Right forelimb (tissue), 1 donor: Measurements from ENCODE around the gene TANGO2.

Source experiments
- DNase-seq: peaks from one replicate; pipeline ENCODE4 v3.0.0-alpha.2; 2018

The TANGO2 gene

DNA sequence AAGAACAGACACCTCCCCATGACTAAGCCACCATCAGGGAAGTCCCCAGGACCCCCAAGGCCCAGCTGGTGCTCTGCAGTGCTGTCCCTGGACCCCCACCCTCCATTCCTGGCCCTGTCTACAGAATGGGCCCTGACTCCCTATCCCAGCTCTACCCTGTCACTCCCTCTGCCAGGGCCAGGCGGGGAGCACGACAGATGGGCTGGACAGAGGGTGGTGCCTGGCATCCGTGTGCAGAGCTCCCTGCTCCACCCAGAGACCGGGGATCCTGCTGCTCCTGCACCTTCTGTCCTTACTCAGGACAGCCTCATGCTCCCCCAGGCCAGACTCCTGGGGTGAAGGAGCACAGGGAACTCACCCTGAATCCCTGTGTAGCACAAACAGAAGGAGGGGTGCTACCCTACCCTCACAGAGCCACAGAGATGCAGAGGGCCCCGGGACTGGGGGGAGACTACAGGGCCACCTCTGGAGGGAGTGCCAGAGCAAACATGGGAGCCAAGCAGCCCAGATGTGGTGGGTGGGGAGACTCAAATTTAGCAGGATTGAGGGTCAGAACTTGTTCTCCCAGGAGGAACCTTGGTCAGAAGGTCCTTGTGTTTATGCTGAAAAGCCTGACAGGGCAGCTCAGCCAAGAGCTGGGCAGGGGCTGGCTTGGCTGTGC is 6.3 kb upstream of the TANGO2 start:
- DNase-seq = no peak

- no peak for DNase-seq
Observed at GRCh38 chr22:20015187-20015625, 5.7 kb upstream of the TANGO2 start.

GRCh38 chr22:20015971-20016733 is 4.8 kb upstream of the TANGO2 start:
- no peak for DNase-seq

DNA sequence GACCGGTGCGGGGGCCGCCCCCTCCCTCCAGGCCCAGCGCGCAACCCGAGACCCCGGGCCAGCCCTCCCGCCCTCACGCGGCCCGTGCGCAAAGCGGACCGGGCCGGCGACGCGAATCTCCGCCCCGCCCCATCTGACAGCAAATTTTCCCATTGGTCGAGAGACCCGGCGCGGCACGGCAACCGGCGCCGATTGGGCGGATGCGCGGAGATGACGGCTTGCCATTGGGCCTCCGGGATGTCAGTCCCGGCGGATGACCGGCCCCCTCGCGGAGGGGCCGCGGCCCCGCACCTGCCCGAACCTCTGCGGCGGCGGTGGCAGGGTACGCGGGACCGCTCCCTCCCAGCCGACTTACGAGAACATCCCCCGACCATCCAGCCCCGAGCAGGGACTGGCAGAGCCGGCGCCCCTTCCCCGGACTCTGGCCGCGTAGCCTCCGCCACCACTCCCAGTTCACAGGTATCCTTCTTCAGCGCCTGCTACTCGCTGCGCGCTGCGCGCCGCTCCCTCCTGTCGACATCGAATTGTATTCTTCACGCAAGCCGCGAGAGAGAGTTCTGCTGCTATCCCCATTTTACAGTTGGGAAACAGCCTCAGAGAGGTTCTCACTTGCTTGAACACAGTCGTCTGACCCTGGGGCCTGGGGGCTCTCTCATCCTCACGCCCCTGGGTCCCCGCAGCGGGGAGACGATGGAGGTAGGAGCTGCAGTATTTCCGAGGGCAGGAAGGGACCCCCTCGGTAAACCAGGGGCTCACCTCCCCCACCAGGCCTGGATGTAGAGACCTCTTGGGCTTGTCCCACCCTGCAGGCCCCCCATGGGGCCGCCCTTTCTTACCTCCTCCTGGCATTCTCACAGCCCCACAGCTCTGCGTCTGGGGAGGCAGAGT is 3.9 kb upstream of the TANGO2 start, which contains the start of gene ARVCF:
Gene ARVCF (minus strand): TSS at position 90 of the 888 bp plus-strand sequence. CDS start 26,029 bp downstream, outside the sequence.
- DNase-seq = peak; percentile 95

DNA sequence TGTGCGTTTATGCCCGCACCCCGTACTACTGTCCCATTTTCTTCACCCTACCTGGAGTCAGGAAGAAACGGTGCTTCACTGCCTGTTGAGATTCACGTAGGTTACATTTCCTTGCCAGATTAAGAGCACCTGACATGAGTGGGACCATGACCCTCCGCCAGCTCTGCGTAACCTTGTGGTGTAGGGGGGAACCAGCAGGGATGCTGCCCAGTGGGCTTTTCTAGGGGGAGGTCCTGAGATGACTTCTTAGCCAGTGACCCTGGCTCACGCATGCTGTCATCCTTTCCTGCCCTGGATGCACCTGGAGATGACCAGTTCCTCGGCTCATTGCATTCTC is 3.3 kb upstream of the TANGO2 start:
- DNase-seq = no peak

GRCh38 chr22:20018001-20018400 is 2.9 kb upstream of the TANGO2 start:
- no peak for DNase-seq

DNA sequence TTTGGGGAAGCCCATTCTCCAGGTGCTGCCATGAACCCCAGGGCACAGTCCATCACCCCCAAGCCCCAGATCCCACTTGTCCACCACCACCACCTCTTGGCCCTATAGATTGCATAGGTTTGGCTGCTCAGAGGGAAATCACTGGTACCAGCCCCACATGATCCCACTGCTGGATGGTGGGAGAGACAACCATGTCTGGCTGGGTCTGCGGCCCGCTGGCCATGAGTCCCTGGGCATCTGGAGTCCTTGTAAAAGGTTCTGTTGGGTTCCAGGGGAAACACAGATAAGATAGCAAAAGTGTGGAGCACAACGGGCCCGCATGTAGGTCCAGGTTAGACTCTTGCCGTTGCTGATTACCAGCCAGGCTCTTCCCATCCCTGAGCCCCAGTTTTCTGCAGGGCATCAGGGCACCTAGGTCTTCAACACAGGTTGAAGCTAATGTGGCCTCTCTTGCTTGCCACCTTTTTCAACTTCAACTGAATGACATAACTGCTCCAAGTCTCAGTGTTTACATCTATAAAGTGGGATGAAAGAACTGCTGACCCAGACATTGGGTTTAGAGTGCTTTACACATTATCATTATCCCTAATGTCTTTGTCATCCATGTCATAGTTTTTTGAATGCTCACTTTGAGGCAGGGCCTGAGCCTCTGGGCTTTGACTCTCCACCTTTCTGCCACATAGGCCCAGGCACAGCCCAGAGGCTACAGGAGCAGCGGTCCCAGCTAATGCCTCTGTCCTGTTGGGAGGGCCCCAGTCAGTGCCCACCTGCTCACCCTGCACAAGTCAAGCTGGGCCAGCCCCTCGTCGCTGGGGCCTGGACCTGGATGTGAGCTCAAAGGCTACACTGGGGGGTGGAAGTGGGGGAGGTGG is 1.0 kb upstream of the TANGO2 start:
- no peak for DNase-seq

DNA sequence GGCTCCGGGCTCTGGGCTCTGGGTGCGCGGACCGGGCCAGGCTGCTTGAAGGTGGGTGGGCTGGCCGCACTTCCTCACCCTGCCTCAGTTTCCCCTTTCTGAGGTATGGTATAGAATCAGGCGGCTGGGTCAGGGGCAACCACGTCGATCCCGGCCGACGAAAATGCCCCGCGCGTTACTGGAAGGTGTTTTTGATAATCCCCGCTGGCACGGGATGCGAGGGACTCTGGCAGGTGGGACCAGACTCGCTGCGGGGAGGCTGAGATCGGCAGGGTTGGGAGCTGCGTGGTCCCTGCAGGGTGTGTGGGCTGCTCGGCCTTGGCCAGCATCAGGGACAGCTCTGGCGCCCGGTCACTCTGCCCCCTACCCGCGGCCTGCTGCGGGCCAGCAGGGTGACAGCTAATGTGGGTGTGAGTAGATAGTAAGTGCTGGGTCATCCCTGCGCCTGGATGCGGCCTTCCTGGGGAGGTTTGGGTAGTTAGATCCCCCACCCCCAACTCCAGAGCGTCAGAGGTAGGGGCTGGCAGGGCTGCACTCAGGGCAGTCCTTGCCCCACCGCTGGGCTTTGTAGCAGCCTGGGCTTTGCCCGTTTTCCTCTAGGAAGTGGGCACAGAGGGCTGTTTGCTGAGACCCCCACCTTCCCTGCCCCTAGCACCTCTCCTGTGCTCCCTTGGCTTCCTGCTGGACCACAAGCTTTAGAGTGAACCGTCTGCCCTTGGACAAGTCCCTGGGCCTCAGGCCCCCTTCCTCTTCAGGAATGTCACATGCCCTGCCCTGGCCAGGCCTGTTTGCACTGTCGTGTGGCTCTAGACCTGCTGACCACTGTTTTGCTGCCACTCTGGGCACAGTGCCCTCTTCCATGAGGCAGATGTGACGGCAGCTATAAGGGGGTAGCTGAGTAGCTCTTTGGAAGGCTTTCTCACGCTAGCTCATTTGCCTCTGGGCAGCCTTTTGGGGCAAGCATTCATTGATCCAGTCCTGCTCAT is 579 bp downstream of the TANGO2 start:
- DNase-seq = no peak

DNA sequence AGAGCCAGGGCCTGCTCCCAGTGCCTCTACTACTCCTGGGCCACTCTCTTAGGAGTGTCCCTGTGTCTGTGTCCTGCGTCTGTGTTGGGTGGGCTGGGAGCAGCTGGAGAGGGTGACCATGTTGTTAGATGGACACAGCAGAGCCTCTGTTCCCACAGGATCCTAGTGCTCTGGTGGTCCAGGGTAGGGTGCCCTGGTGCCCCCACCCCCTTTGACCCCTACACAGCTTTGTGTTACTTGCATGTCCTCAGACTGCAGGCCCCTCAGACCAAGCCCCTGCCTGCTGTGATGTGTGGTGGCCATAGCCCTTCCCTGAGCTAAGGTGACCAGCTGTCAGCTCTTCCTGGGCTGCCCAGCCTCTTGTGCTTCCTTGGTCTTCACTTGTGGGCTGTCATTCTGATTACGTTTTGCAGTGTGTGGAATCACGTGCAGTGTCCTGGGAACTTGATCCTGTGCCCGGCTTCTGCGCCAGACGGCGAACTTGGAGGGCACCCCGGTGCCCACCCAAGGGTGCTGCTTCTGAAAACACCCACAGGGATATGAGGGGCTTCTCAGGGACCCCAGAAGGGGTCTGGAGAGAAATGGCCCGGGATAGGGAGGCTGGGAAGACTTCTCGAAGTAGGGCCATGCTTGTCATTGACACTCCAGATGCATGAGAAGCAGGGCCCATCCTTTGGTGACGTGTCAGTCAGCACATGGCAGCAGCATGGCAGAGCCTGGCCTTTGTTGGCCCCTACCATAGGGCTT is 1.5 kb downstream of the TANGO2 start:
- no peak for DNase-seq

- DNase-seq = no peak
Observed at GRCh38 chr22:20022978-20023613, 2.2 kb downstream of the TANGO2 start.

DNA sequence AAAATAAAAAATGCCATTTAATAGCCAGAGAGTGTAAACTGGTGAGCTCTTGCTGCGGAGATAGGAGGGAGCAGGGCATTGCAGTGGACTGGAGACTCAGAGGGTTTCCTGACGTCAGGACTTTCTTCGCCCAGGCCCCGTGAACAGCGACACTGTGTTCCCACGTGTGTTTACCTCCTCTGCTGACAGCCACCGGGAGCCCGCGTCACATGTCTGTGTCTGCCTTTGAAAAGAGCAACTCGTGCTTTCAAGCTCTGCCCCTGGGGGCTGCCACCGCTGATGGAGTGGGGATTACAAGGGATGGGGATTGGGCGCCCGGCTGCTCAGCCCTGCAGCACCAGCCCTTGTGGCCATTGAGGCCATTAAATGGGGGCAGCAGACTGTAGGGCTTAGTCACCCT is 3.3 kb downstream of the TANGO2 start:
- DNase-seq = peak; percentile 35

DNA sequence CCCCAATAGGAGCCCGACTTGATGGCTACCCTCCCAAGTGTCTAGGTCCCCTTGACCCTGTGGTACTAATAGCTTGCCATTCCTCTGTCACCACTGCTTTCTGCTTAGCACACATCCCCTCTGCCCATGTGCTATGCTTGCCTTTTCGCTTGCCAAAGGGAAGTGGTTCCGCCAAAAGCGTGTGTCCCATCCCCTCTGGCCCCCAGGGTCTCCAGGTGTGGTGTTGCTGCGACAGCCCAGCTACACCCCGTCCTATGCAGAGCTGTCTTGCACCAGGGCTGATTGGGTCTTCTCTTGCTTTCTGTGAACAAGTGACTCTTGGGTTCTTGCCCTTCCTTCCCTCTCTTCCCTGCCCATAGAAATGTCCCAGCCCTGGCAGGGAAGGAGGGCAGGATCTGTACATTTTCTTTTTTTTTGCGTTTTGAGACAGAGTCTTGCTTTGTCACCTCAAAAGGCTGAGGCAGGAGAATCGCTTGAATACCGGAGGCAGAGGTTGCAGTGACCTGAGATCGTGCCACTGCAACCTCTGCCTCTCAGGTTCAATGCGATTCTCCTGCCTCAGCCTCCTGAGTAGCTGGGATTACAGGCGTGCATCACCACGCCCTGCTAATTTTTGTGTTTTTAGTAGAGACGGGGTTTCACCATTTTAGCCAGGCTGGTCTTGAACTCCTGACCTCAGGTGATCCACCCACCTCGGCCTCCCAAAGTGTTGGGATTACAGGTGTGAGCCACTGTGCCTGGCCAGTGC is 3.9 kb downstream of the TANGO2 start:
- DNase-seq = no peak

GRCh38 chr22:20025401-20026203 is 4.7 kb downstream of the TANGO2 start:
- DNase-seq = no peak

GRCh38 chr22:20026204-20026908 is 5.4 kb downstream of the TANGO2 start:
- DNase-seq = no peak

- peak; percentile 30 for DNase-seq
Observed at GRCh38 chr22:20026996-20027601, 6.2 kb downstream of the TANGO2 start.

- DNase-seq = peak; percentile 33
Observed at GRCh38 chr22:20027966-20028854, 7.3 kb downstream of the TANGO2 start.
